Measurements from ENCODE around the gene CPED1.

The CPED1 gene

GRCh38 chr7:121197455-121197854 is 208.9 kb downstream of the CPED1 start:
- in situ Hi-C loops (cut with HindIII; ENCODE audit: low pct_ligation_motif_present, low sequenced_read_pairs), result no loop called here
- TF ChIP-seq, protein P1, sequence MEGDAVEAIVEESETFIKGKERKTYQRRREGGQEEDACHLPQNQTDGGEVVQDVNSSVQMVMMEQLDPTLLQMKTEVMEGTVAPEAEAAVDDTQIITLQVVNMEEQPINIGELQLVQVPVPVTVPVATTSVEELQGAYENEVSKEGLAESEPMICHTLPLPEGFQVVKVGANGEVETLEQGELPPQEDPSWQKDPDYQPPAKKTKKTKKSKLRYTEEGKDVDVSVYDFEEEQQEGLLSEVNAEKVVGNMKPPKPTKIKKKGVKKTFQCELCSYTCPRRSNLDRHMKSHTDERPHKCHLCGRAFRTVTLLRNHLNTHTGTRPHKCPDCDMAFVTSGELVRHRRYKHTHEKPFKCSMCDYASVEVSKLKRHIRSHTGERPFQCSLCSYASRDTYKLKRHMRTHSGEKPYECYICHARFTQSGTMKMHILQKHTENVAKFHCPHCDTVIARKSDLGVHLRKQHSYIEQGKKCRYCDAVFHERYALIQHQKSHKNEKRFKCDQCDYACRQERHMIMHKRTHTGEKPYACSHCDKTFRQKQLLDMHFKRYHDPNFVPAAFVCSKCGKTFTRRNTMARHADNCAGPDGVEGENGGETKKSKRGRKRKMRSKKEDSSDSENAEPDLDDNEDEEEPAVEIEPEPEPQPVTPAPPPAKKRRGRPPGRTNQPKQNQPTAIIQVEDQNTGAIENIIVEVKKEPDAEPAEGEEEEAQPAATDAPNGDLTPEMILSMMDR (IDR thresholded peaks at IDR 0.05; ENCODE audit: low read depth, low read length, missing control alignments), result no peak
- Histone ChIP-seq H3K27ac (no peak overlapping the region), H3K27me3 (replicated peaks) (no peaks in the 10 kb centered on the region), H3K4me3 (ENCODE audit: low read depth, low read length) (no peak overlapping the region), H3K36me3 (replicated peaks) (no peaks in the 10 kb centered on the region)
- DNase-seq, result no peak

DNA sequence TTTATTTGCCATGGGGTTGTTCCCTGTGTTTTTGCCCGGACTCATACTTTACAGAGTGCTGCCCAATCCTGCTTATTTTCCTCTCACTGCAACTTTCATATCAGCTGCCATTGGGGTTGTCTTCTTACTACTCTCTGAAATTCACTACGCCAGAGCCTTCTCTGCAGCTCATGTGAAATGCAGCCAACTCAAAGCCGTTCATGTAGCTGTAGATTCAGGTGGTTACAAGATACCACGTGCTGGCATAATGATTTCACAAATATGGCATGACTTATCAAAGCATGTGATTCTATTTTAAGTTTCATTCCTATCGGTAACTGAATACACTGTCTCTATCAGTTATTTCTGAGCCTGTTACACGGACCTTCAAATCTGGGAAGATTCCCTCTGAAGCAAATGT is 210.0 kb downstream of the CPED1 start:
- no peak for DNase-seq
- no peak overlapping the region for H3K27ac ChIP-seq
- TF ChIP-seq, protein P1 (IDR thresholded peaks at IDR 0.05; ENCODE audit: low read depth, low read length, missing control alignments), result no peak
- H3K4me3 ChIP-seq (ENCODE audit: low read depth, low read length), result no peak overlapping the region
- in situ Hi-C loops (cut with HindIII; ENCODE audit: low pct_ligation_motif_present, low sequenced_read_pairs), result no loop called here
- no peaks in the 10 kb centered on the region for H3K27me3 ChIP-seq (replicated peaks)
- no peaks in the 10 kb centered on the region for H3K36me3 ChIP-seq (replicated peaks)

DNA sequence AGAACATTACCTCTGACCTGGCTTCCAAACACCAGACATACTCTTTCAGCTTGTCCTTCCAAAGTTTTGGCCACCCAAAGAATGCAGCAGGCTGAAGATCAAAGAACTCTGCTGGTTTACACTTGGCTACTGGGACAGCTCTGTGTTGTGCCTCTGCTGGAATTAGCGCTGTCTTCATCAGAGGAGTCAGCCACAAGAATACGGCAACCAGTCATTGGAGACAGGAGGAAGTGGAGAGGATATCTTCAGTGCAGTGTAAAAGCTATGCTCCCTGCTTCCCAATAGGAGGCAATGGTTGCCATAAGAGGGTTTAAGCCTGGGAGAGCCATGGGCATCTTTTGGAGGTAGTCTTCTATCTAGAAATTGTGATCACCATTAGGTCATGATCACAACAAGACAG is 213.6 kb downstream of the CPED1 start:
- Histone ChIP-seq H3K4me3 (ENCODE audit: low read depth, low read length) (no peak overlapping the region), H3K36me3 (replicated peaks) (no peaks in the 10 kb centered on the region), H3K27me3 (replicated peaks) (no peaks in the 10 kb centered on the region), H3K27ac (no peak overlapping the region)
- TF ChIP-seq, protein P1 (IDR thresholded peaks at IDR 0.05; ENCODE audit: low read depth, low read length, missing control alignments), result no peak
- in situ Hi-C loops (cut with HindIII; ENCODE audit: low pct_ligation_motif_present, low sequenced_read_pairs), result no loop called here
- no peak for DNase-seq

GRCh38 chr7:121202834-121203233 is 214.3 kb downstream of the CPED1 start:
- no peaks in the 10 kb centered on the region for H3K36me3 ChIP-seq (replicated peaks)
- H3K4me3 ChIP-seq (ENCODE audit: low read depth, low read length), result no peak overlapping the region
- no peak overlapping the region for H3K27ac ChIP-seq
- DNase-seq, result no peak
- in situ Hi-C loops (cut with HindIII; ENCODE audit: low pct_ligation_motif_present, low sequenced_read_pairs), result no loop called here
- no peaks in the 10 kb centered on the region for H3K27me3 ChIP-seq (replicated peaks)
- TF ChIP-seq, protein P1 (IDR thresholded peaks at IDR 0.05; ENCODE audit: low read depth, low read length, missing control alignments), result no peak

GRCh38 chr7:121204537-121204936 is 216.0 kb downstream of the CPED1 start:
- H3K27ac ChIP-seq, result no peak overlapping the region
- H3K36me3 ChIP-seq (replicated peaks), result no peaks in the 10 kb centered on the region
- DNase-seq, result no peak
- TF ChIP-seq, protein P1 (IDR thresholded peaks at IDR 0.05; ENCODE audit: low read depth, low read length, missing control alignments), result no peak
- in situ Hi-C loops (cut with HindIII; ENCODE audit: low pct_ligation_motif_present, low sequenced_read_pairs), result no loop called here
- H3K27me3 ChIP-seq (replicated peaks), result no peaks in the 10 kb centered on the region
- H3K4me3 ChIP-seq (ENCODE audit: low read depth, low read length), result no peak overlapping the region

GRCh38 chr7:121205777-121206176 is 217.3 kb downstream of the CPED1 start:
- in situ Hi-C loops (cut with HindIII; ENCODE audit: low pct_ligation_motif_present, low sequenced_read_pairs), result no loop called here

More at GRCh38 chr7:121205777-121206176, 217.3 kb downstream of the CPED1 start:
- no peaks in the 10 kb centered on the region for H3K36me3 ChIP-seq (replicated peaks)
- no peaks in the 10 kb centered on the region for H3K27me3 ChIP-seq (replicated peaks)
- H3K27ac ChIP-seq, result no peak overlapping the region
- H3K4me3 ChIP-seq (ENCODE audit: low read depth, low read length), result no peak overlapping the region
- TF ChIP-seq, protein P1 (IDR thresholded peaks at IDR 0.05; ENCODE audit: low read depth, low read length, missing control alignments), result no peak
- DNase-seq, result no peak
